CD14-positive monocyte (primary cell): ENCODE measurements around the gene SYTL1. TPM values are rescaled to one million over a fixed set of nuclear protein-coding genes. Genes with fewer than 3 reads are reported as not detected.
A peak's percentile ranks its signal among the peaks of the same experiment; 100 is the strongest.

Experiments
- DNase-seq, 3 donors: peaks; one replicate each; pipeline ENCODE4 v3.0.0-alpha.2; 2011 to 2022
- H2AFZ ChIP-seq: 2 replicates; pipeline ENCODE4 v1.6.0; 2012; ENCODE audit warnings: mild to moderate bottlenecking, low read depth, low read length, inconsistent platforms; ENCODE audit not compliant: insufficient read depth, poor library complexity, severe bottlenecking
- H3K27ac ChIP-seq, 2 donors: 1 replicate in 1 of 2; 2 replicates in 1 of 2; pipeline ENCODE4 v1.5.1; 2012 to 2013; ENCODE audit warnings: low read length in 2 of 2, control low read depth in 1 of 2, inconsistent platforms in 1 of 2, low read depth in 1 of 2, mild to moderate bottlenecking in 1 of 2
- H3K27me3 ChIP-seq, 2 donors: one replicate each; pipeline versions ENCODE4 v1.6.0 to v1.6.1; 2011 to 2013; ENCODE audit warnings: low read length in 2 of 2; ENCODE audit not compliant: control insufficient read depth in 2 of 2, insufficient read depth in 2 of 2
- H3K36me3 ChIP-seq, 2 donors: replicated peaks in 1 of 2; 1 replicate in 1 of 2; 2 replicates in 1 of 2; pipeline versions ENCODE4 v1.5.1 to v1.6.1; 2012 to 2013; ENCODE audit warnings: low read length in 2 of 2, control low read depth in 1 of 2, inconsistent platforms in 1 of 2, mild to moderate bottlenecking in 1 of 2; ENCODE audit not compliant: insufficient read depth in 2 of 2, control insufficient read depth in 1 of 2
- H3K4me1 ChIP-seq, 2 donors: 1 replicate in 1 of 2; 2 replicates in 1 of 2; pipeline versions ENCODE4 v1.5.1 to v1.6.1; 2012 to 2013; ENCODE audit warnings: low read length in 2 of 2, control low read depth in 1 of 2, inconsistent platforms in 1 of 2, mild to moderate bottlenecking in 1 of 2, moderate library complexity in 1 of 2; ENCODE audit not compliant: insufficient read depth in 2 of 2, control insufficient read depth in 1 of 2
- H3K4me2 ChIP-seq: replicated peaks from 2 replicates; pipeline ENCODE3; 2012; ENCODE audit warnings: low read length, moderate library complexity, mild to moderate bottlenecking; ENCODE audit not compliant: poor library complexity, severe bottlenecking; ENCODE audit errors: extremely low read depth
- H3K4me3 ChIP-seq, 3 experiments: fragments of 200-600 bp in 1 of 3; sonication (generic) in 1 of 3; replicated peaks in 1 of 3; 1 replicate in 2 of 3; 2 replicates in 1 of 3; pipeline ENCODE4 v1.5.1; 2011 to 2013; ENCODE audit warnings: low read length in 3 of 3, mild to moderate bottlenecking in 3 of 3, control low read depth in 2 of 3, low read depth in 2 of 3, inconsistent platforms in 1 of 3, moderate library complexity in 1 of 3
- H3K79me2 ChIP-seq: 2 replicates; pipeline ENCODE4 v1.6.0; 2012; ENCODE audit warnings: mild to moderate bottlenecking, control low read depth, inconsistent platforms, low read length, moderate library complexity; ENCODE audit not compliant: insufficient read depth
- H3K9ac ChIP-seq: 2 replicates; pipeline ENCODE4 v1.6.0; 2017; ENCODE audit warnings: low read length, mild to moderate bottlenecking; ENCODE audit not compliant: insufficient read depth, poor library complexity, severe bottlenecking
- H3K9me3 ChIP-seq, 2 donors: replicated peaks in 1 of 2; 1 replicate in 1 of 2; 2 replicates in 1 of 2; pipeline versions ENCODE4 v1.5.1 to v1.6.1; 2012 to 2013; ENCODE audit warnings: low read length in 2 of 2, control low read depth in 1 of 2; ENCODE audit not compliant: control insufficient read depth in 1 of 2, insufficient read depth in 1 of 2
- H4K20me1 ChIP-seq: 2 replicates; pipeline ENCODE4 v1.6.0; 2012; ENCODE audit warnings: mild to moderate bottlenecking, low read length, control low read depth, moderate library complexity; ENCODE audit not compliant: insufficient read depth
- H3K27ac Mint-ChIP-seq, 7 donors: one replicate each; pipeline ENCODE4 v1.8.0; 2020; ENCODE audit warnings: mild to moderate bottlenecking in 7 of 7, mixed read lengths in 7 of 7, moderate library complexity in 6 of 7, inconsistent platforms in 2 of 7
- H3K27me3 Mint-ChIP-seq, 3 donors: one replicate each; pipeline ENCODE4 v1.8.0; 2021 to 2022; ENCODE audit warnings: low read depth in 3 of 3, mild to moderate bottlenecking in 3 of 3, mixed read lengths in 3 of 3, moderate library complexity in 3 of 3, inconsistent platforms in 1 of 3
- H3K36me3 Mint-ChIP-seq, 2 donors: one replicate each; pipeline ENCODE4 v1.8.0; 2020; ENCODE audit warnings: mixed read lengths in 2 of 2, inconsistent platforms in 1 of 2, mild to moderate bottlenecking in 1 of 2
- H3K4me1 Mint-ChIP-seq: one replicate; pipeline ENCODE4 v1.8.0; 2020; ENCODE audit warnings: mild to moderate bottlenecking, mixed read lengths
- H3K4me3 Mint-ChIP-seq, 2 donors: one replicate each; pipeline ENCODE4 v1.8.0; 2020; ENCODE audit warnings: mild to moderate bottlenecking in 2 of 2, mixed read lengths in 2 of 2, moderate library complexity in 1 of 2
- H3K9me3 Mint-ChIP-seq, 7 donors: one replicate each; pipeline ENCODE4 v1.8.0; 2020 to 2022; ENCODE audit warnings: mixed read lengths in 7 of 7, mild to moderate bottlenecking in 6 of 7, moderate library complexity in 6 of 7, inconsistent platforms in 2 of 7
- WGBS: methylation state at CpG from one replicate; pipeline ENCODE4 v1.1.5; 2013; ENCODE audit warnings: missing lambda C conversion rate; ENCODE audit not compliant: insufficient coverage; 5-methylcytosine and 5-hydroxymethylcytosine counted together
- intact Hi-C, 2 donors: fragments of 100-400 bp; cut with micrococcal nuclease; formaldehyde crosslinking; loops; one replicate each; pipeline versions ENCODE4 v1.15.0 to v1.15.1; 2023
- polyA plus RNA-seq, 3 donors: library from polyadenylated mRNA; depleted of rRNA in 1 of 3; unstranded in 2 of 3; stranded (reverse) in 1 of 3; fragments of 300-500 nt in 2 of 3; fragments of >200 nt in 1 of 3; fragmentation: Illumina TruSeq in 2 of 3; gene quantifications; 1 replicate in 2 of 3; 2 replicates in 1 of 3; pipeline ENCODE4 v1.2.3, GENCODE V29; 2012 to 2021
- TF ChIP-seq, protein P1 (sequence below): fragments of 200-600 bp; IDR thresholded peaks from one replicate; pipeline ENCODE4 v1.8.0; 2022; ENCODE audit warnings: antibody characterized with exemption, mild to moderate bottlenecking

SYTL1 gene
- polyA plus RNA-seq, 3 donors: 26.9 to 95.8 (median 44.6) TPM

GRCh38 chr1:27321813-27322568 lies 19.8 kb upstream of the SYTL1 start, which contains the start of gene TMEM222:
Gene TMEM222 (plus strand): TSS chr1:27322163. CDS start chr1:27322198, 35 bp downstream.
- peaks cover 13 to 29% of the 10 kb centered on the region in 2 donors for H3K36me3 ChIP-seq
- Mint-ChIP-seq H3K36me3 (peaks cover 20 to 29% of the 10 kb centered on the region in 2 donors), H3K27me3 (peaks cover 5 to 8% (median 7%) of the 10 kb centered on the region in 3 donors), H3K4me1 (peaks cover 30% of the 10 kb centered on the region), H3K27ac (peak within 1 kb of the TSS; percentile 97 to 99 (median 98)), H3K4me3 (peak within 1 kb of the TSS; percentile 89 to 97), H3K9me3 (no peaks in the 10 kb centered on the region)
- peak; percentile 99 for DNase-seq
- WGBS: under 1% methylated on average over 66 of the region's 67 CpGs
- H3K27me3 ChIP-seq: peaks cover 0 to 3% of the 10 kb centered on the region in 2 donors
- H2AFZ ChIP-seq: peak within 1 kb of the TSS; percentile 83
- H3K4me2 ChIP-seq: peak within 1 kb of the TSS; percentile 87
- H3K4me1 ChIP-seq: peaks cover 17 to 20% of the 10 kb centered on the region in 2 donors
- intact Hi-C loops: loop anchor here in 1 of 2 donors (10.0 kb wide), 1 partner anchor 343 kb away; no protein-coding TSS in a partner anchor
- H3K9me3 ChIP-seq: no peaks in the 10 kb centered on the region
- peak within 1 kb of the TSS; percentile 92 for H3K9ac ChIP-seq
- H3K27ac ChIP-seq: peak within 1 kb of the TSS; percentile 89 to 95
- peaks cover 48% of the 10 kb centered on the region for H3K79me2 ChIP-seq
- H3K4me3 ChIP-seq: peak within 1 kb of the TSS; percentile 65 to 88 (median 87)
- H4K20me1 ChIP-seq: peaks cover 9% of the 10 kb centered on the region
- TF ChIP-seq, protein P1, sequence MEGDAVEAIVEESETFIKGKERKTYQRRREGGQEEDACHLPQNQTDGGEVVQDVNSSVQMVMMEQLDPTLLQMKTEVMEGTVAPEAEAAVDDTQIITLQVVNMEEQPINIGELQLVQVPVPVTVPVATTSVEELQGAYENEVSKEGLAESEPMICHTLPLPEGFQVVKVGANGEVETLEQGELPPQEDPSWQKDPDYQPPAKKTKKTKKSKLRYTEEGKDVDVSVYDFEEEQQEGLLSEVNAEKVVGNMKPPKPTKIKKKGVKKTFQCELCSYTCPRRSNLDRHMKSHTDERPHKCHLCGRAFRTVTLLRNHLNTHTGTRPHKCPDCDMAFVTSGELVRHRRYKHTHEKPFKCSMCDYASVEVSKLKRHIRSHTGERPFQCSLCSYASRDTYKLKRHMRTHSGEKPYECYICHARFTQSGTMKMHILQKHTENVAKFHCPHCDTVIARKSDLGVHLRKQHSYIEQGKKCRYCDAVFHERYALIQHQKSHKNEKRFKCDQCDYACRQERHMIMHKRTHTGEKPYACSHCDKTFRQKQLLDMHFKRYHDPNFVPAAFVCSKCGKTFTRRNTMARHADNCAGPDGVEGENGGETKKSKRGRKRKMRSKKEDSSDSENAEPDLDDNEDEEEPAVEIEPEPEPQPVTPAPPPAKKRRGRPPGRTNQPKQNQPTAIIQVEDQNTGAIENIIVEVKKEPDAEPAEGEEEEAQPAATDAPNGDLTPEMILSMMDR: no peak

GRCh38 chr1:27322569-27323240 lies 19.1 kb upstream of the SYTL1 start:
- intact Hi-C loops: loop anchor here in 1 of 2 donors (10.0 kb wide), 1 partner anchor 342 kb away; no protein-coding TSS in a partner anchor
- WGBS: 0% methylated on average over 2 of the region's 10 CpGs
- TF ChIP-seq, protein P1: no peak
- H4K20me1 ChIP-seq: peaks cover 14% of the 10 kb centered on the region
- H3K27me3 ChIP-seq: peaks cover 0 to 3% of the 10 kb centered on the region in 2 donors
- peaks cover 17 to 20% of the 10 kb centered on the region in 2 donors for H3K4me1 ChIP-seq
- H3K4me3 Mint-ChIP-seq: peak overlapping the region; percentile 89 to 97
- H3K4me1 Mint-ChIP-seq: peaks cover 30% of the 10 kb centered on the region
- peak overlapping the region; percentile 87 for H3K4me2 ChIP-seq
- no peaks in the 10 kb centered on the region for H3K9me3 ChIP-seq
- H3K36me3 Mint-ChIP-seq: peaks cover 21 to 34% of the 10 kb centered on the region in 2 donors
- H3K36me3 ChIP-seq: peaks cover 16 to 33% of the 10 kb centered on the region in 2 donors
- no peaks in the 10 kb centered on the region for H3K9me3 Mint-ChIP-seq
- H3K79me2 ChIP-seq: peaks cover 56% of the 10 kb centered on the region
- H2AFZ ChIP-seq: peak overlapping the region; percentile 83
- H3K27me3 Mint-ChIP-seq: peaks cover 5 to 7% (median 5%) of the 10 kb centered on the region in 3 donors
- H3K27ac ChIP-seq: peak overlapping the region; percentile 89 to 95
- peak overlapping the region; percentile 97 to 99 (median 98) for H3K27ac Mint-ChIP-seq
- DNase-seq: peak in 1 of 3 donors; percentile 13
- peak overlapping the region; percentile 65 to 88 (median 87) for H3K4me3 ChIP-seq
- peak overlapping the region; percentile 92 for H3K9ac ChIP-seq
